ENCODE results near the gene ALK.

ALK gene

GRCh38 chr2:29664578-29664977 is 256.8 kb downstream of the ALK start:
- H2AFZ ChIP-seq (ENCODE audit: low read depth) = no peak overlapping the region
- TF ChIP-seq, protein P1, sequence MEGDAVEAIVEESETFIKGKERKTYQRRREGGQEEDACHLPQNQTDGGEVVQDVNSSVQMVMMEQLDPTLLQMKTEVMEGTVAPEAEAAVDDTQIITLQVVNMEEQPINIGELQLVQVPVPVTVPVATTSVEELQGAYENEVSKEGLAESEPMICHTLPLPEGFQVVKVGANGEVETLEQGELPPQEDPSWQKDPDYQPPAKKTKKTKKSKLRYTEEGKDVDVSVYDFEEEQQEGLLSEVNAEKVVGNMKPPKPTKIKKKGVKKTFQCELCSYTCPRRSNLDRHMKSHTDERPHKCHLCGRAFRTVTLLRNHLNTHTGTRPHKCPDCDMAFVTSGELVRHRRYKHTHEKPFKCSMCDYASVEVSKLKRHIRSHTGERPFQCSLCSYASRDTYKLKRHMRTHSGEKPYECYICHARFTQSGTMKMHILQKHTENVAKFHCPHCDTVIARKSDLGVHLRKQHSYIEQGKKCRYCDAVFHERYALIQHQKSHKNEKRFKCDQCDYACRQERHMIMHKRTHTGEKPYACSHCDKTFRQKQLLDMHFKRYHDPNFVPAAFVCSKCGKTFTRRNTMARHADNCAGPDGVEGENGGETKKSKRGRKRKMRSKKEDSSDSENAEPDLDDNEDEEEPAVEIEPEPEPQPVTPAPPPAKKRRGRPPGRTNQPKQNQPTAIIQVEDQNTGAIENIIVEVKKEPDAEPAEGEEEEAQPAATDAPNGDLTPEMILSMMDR (conservative IDR thresholded peaks at IDR 0.05; ENCODE audit: low read depth, low read length) = no peak
- no peaks in the 10 kb centered on the region for H3K27me3 ChIP-seq (ENCODE audit: insufficient read depth, low read depth)
- H4K20me1 ChIP-seq (ENCODE audit: insufficient read depth) = no peaks in the 10 kb centered on the region
- no peak overlapping the region for H3K4me2 ChIP-seq
- H3K9ac ChIP-seq = no peak overlapping the region
- H3K79me2 ChIP-seq (ENCODE audit: insufficient read depth, low read depth) = no peaks in the 10 kb centered on the region
- no peak overlapping the region for H3K4me3 ChIP-seq (IDR thresholded peaks at IDR 0.05; ENCODE audit: insufficient read depth, low read depth, low read length)
- no peaks in the 10 kb centered on the region for H3K4me1 ChIP-seq (ENCODE audit: low read depth, poor library complexity, severe bottlenecking)
- no peaks in the 10 kb centered on the region for H3K36me3 ChIP-seq (ENCODE audit: insufficient read depth)
- H3K27ac ChIP-seq = no peak overlapping the region

GRCh38 chr2:29663268-29663667 is 258.1 kb downstream of the ALK start:
- Histone ChIP-seq H2AFZ (ENCODE audit: low read depth) (no peak overlapping the region), H3K9ac (no peak overlapping the region), H3K4me3 (IDR thresholded peaks at IDR 0.05; ENCODE audit: insufficient read depth, low read depth, low read length) (no peak overlapping the region), H3K4me1 (ENCODE audit: low read depth, poor library complexity, severe bottlenecking) (no peaks in the 10 kb centered on the region), H3K36me3 (ENCODE audit: insufficient read depth) (no peaks in the 10 kb centered on the region), H4K20me1 (ENCODE audit: insufficient read depth) (no peaks in the 10 kb centered on the region), H3K27ac (no peak overlapping the region), H3K4me2 (no peak overlapping the region), H3K27me3 (ENCODE audit: insufficient read depth, low read depth) (no peaks in the 10 kb centered on the region), H3K79me2 (ENCODE audit: insufficient read depth, low read depth) (no peaks in the 10 kb centered on the region)
- TF ChIP-seq, protein P1 (conservative IDR thresholded peaks at IDR 0.05; ENCODE audit: low read depth, low read length) = no peak

DNA sequence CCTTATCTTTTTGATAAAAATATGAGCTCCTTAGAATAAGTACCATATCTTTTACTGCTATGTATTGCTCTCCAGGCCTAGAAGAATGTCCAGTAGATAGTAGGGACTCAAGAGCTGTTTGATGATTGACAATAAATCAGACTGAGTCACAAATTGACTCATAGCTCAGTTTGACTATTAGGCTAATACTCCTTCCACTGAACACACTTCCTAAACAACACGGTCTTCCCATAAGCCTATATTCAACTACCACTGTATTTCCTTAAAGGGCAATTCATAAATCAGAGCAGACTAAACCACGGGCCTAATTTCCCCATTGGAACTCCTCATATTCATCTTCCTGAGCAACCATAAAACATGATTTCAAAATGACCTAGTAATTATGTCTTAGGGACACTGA is 258.5 kb downstream of the ALK start:
- Histone ChIP-seq H3K4me1 (ENCODE audit: low read depth, poor library complexity, severe bottlenecking) (no peaks in the 10 kb centered on the region), H3K79me2 (ENCODE audit: insufficient read depth, low read depth) (no peaks in the 10 kb centered on the region), H3K27me3 (ENCODE audit: insufficient read depth, low read depth) (no peaks in the 10 kb centered on the region), H4K20me1 (ENCODE audit: insufficient read depth) (no peaks in the 10 kb centered on the region), H3K4me3 (IDR thresholded peaks at IDR 0.05; ENCODE audit: insufficient read depth, low read depth, low read length) (no peak overlapping the region), H3K4me2 (no peak overlapping the region), H2AFZ (ENCODE audit: low read depth) (no peak overlapping the region), H3K36me3 (ENCODE audit: insufficient read depth) (no peaks in the 10 kb centered on the region), H3K27ac (no peak overlapping the region), H3K9ac (no peak overlapping the region)
- TF ChIP-seq, protein P1 (conservative IDR thresholded peaks at IDR 0.05; ENCODE audit: low read depth, low read length) = no peak

GRCh38 chr2:29660201-29660600 is 261.2 kb downstream of the ALK start:
- Histone ChIP-seq H3K79me2 (ENCODE audit: insufficient read depth, low read depth) (no peaks in the 10 kb centered on the region), H3K27me3 (ENCODE audit: insufficient read depth, low read depth) (no peaks in the 10 kb centered on the region), H3K4me3 (IDR thresholded peaks at IDR 0.05; ENCODE audit: insufficient read depth, low read depth, low read length) (no peak overlapping the region), H3K4me1 (ENCODE audit: low read depth, poor library complexity, severe bottlenecking) (no peaks in the 10 kb centered on the region), H2AFZ (ENCODE audit: low read depth) (no peak overlapping the region), H4K20me1 (ENCODE audit: insufficient read depth) (no peaks in the 10 kb centered on the region), H3K4me2 (no peak overlapping the region), H3K36me3 (ENCODE audit: insufficient read depth) (no peaks in the 10 kb centered on the region), H3K27ac (no peak overlapping the region), H3K9ac (no peak overlapping the region)
- TF ChIP-seq, protein P1 (conservative IDR thresholded peaks at IDR 0.05; ENCODE audit: low read depth, low read length) = no peak
